Regular cardiac myocyte (primary cell): ENCODE measurements around the gene KRTAP5-2. TPM values are rescaled to one million over a fixed set of nuclear protein-coding genes. Genes with fewer than 3 reads are reported as not detected.

Experiments used
- total RNA-seq: library from RNA; depleted of rRNA; stranded (reverse); fragments of >200 nt; gene quantifications from 2 replicates; pipeline ENCODE4 v1.2.3, GENCODE V29; 2014

Gene KRTAP5-2, protein sequence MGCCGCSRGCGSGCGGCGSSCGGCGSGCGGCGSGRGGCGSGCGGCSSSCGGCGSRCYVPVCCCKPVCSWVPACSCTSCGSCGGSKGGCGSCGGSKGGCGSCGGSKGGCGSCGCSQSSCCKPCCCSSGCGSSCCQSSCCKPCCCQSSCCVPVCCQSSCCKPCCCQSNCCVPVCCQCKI
- not detected in 2 replicates for total RNA-seq

DNA sequence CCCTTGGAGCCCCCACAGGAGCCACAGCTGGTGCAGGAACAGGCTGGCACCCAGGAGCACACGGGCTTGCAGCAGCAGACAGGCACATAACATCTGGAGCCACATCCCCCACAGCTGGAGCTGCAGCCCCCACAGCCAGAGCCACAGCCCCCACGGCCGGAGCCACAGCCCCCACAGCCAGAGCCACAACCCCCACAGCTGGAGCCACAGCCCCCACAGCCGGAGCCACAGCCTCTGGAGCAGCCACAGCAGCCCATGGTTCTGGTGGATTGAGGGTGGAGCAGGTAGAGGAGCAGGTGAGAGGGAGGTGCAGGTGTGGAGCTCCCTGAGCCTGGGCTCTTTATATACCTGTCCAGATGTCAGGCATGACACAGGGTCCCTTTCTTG, at the start of gene KRTAP5-2:
Gene KRTAP5-2 (minus strand): TSS at position 301 of the 387 bp plus-strand sequence. CDS start 44 bp downstream, at position 257.

DNA sequence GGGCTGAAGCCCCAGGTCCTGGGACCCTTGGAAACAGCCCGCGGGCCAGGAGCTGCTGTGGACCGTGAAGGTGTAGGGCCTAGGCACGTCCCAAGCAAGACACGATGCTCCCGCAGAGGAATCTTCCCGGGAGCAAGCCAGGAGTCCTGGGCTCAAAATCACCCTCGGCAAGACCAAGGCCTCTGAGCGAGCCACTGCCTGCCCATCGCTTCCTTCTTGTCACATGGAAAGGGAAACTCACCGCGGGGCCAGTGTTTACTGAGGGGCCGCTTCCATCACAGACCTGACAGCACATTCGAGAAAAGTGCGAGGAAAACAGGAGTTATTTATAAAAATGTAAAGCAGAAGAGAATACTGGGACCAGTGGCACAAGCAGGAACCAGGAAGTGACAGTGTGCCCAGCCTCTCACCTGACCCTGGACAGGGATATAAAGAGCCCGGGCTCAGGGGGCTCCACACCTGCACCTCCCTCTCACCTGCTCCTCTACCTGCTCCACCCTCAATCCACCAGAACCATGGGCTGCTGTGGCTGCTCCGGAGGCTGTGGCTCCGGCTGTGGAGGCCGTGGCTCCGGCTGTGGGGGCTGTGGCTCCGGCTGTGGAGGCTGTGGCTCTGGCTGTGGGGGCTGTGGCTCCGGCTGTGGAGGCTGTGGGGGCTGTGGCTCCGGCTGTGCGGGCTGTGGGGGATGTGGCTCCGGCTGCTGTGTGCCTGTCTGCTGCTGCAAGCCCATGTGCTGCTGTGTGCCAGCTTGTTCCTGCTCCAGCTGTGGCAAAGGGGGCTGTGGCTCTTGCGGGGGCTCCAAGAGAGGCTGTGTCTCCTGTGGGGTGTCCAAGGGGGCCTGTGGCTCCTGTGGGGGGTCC, 31.5 kb upstream of the KRTAP5-2 start, which contains the start of gene KRTAP5-5:
Gene KRTAP5-5 (plus strand): TSS at position 450 of the 860 bp plus-strand sequence. CDS start 66 bp downstream, at position 516.

DNA sequence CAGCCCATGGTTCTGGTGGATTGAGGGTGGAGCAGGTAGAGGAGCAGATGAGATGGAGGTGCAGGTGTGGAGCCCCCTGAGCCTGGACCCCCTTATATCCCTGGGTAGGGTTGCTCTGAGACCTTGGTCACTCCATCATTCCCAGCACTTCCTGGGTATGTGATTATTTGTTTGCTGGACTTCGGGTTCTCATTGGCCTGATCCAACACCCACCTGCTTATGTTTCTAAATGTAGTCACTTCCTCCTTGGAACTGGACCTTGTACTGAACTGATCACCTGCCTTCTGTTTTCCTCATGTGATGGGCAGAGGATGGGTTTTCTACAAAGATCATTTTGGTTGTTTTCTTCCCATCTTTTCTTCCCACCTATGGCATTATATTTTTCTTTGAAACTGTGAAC, 24.0 kb upstream of the KRTAP5-2 start, which contains the start of gene KRTAP5-4:
Gene KRTAP5-4 (minus strand): TSS at position 53 of the 400 bp plus-strand sequence. CDS start 45 bp downstream, at position 8.

DNA sequence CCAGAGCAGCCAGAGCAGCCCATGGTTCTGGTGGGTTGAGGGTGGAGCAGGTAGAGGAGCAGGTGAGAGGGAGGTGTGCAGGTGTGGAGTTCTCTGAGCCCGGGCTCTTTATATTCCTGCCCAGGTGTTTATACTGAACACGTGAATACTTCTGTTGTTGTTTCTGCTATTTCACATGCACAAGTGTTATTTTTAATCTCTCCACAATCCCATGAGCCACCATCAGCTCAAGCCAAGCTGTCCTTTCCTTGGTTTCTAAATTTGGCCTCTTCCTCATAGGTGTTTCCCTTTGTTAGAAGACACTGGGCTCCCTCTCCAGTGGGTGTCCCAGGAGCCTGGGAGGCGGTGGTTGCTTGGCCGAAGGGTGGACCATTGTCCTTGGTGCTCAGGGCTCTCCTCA, 10.3 kb upstream of the KRTAP5-2 start, which contains the start of gene KRTAP5-3:
Gene KRTAP5-3 (minus strand): TSS at position 101 of the 400 bp plus-strand sequence. CDS start 78 bp downstream, at position 23.

DNA sequence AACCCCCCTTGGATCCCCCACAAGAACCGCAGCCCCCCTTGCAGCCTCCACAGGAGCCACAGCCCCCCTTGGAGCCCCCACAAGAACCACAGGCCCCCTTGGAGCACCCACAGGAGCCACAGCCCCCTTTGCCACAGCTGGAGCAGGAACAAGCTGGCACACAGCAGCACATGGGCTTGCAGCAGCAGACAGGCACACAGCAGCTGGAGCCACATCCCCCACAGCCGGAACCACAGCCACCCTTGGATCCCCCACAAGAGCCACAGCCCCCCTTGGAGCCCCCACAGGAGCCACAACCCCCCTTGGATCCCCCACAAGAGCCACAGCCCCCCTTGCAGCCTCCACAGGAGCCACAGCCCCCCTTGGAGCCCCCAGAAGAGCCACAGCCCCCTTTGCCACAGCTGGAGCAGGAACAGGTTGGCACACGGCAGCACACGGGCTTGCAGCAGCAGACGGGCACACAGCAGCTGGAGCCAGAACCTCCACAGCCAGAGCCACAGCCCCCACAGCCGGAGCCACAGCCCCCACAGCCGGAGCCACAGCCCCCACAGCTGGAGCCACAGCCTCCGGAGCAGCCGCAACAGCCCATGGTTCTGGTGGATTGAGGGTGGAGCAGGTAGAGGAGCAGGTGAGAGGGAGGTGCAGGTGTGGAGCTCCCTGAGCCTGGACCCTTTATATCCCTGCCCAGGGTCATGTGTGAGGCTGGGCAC, 13.3 kb downstream of the KRTAP5-2 start, which contains the start of gene KRTAP5-1:
Gene KRTAP5-1 (minus strand): TSS at position 623 of the 710 bp plus-strand sequence. CDS start 34 bp downstream, at position 589.

DNA sequence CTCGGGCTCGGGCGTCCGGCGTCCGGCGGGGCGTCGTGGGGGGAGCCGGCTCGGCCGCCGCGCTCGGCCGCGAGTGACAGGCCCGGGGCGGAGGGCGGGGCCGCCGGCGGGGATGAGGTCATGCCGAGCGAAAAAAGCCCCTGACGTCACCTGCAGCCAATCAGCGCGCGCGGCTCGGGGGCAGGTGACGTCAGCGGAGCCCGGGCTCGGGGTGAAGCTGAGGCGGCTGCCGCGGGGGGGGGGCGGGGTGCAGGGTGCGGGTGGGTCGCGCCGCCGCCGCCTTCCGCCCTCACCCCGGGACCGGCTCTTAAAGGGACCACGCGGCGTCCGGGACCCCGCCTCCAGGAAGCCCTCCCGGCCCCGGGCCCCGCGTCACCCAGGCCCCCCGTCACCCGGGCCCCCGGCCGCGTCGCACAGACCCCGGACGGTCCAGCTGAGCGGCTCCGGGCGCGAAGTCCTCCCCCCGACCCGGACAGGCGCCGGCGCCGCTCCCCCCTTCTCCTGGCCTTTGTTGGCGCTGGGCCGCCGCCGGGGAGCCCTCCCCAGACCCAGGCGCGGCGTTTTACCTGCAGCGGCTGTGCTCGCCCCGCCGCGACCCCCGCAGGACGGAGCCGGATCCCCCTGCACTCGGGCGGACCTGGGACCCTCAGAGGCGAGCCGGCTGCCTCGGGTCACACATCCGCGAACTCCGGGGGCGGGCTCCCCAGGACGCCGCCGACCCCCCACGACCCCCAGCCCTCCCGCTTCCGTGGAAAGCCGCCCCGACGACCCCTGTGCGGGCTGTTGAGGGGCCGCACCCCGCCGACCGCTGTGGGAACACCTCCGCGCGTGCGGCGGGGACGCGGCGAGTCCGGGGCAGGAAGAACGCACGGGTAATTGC, 25.7 kb downstream of the KRTAP5-2 start, which contains the start of gene DUSP8:
Gene DUSP8 (minus strand): TSS at position 75 of the 880 bp plus-strand sequence. CDS start 6,445 bp downstream, outside the sequence.

Other genes with a start within 250 kb of the KRTAP5-2 start
- gene BRSK2, start 208.4 kb downstream of the KRTAP5-2 start, total RNA-seq = 0.56 and 0.58 TPM in 2 replicates
- gene MOB2, start 111.5 kb downstream of the KRTAP5-2 start, total RNA-seq = 18.9 and 21.7 TPM in 2 replicates
- gene DUSP8, start 26.0 kb downstream of the KRTAP5-2 start, total RNA-seq = 0.28 and 0.38 TPM in 2 replicates
- gene KRTAP5-1, start 13.0 kb downstream of the KRTAP5-2 start, total RNA-seq = not detected in 2 replicates
- gene KRTAP5-3, start 10.2 kb upstream of the KRTAP5-2 start, total RNA-seq = not detected in 2 replicates
- not detected in 2 replicates for gene KRTAP5-4, start 23.8 kb upstream of the KRTAP5-2 start, total RNA-seq
- gene KRTAP5-5, start 31.5 kb upstream of the KRTAP5-2 start, total RNA-seq = not detected in 2 replicates
- not detected in 2 replicates for gene KRTAP5-6, start 98.9 kb upstream of the KRTAP5-2 start, total RNA-seq
- gene IFITM10, start 152.3 kb upstream of the KRTAP5-2 start, total RNA-seq = 1.7 and 2.8 TPM in 2 replicates
- 95.1 and 355 TPM in 2 replicates for gene CTSD, start 165.6 kb upstream of the KRTAP5-2 start, total RNA-seq
- not detected in 2 replicates for gene SYT8, start 236.7 kb upstream of the KRTAP5-2 start, total RNA-seq
- not detected in 2 replicates for gene TNNI2, start 240.7 kb upstream of the KRTAP5-2 start, total RNA-seq